K562 (cell line): ENCODE results near the gene USP5. TPM values are rescaled to one million over a fixed set of nuclear protein-coding genes. Genes with fewer than 3 reads are reported as not detected.

Experiments
- ATAC-seq: fragments of 200-7000 bp; cut with Tn5 transposase; 3 replicates; pipeline ENCODE4 v1.9.1; 2020; ENCODE audit warnings: moderate library complexity
- BruUV-seq: library from RNA; stranded (reverse); fragments of 400-500 nt; replicated peaks from 2 replicates; lab custom pipeline; 2021; lab: Mats Ljungman, UMichigan
- CTCF ChIA-PET: fragments of 300-600 bp; formaldehyde crosslinking; extraction: SDS; loops from one replicate; lab custom pipeline; 2021; ENCODE audit warnings: low intra/inter-chr PET ratio; lab: Yijun Ruan, JAX
- POLR2A ChIA-PET: fragments of 300-600, 350-650 bp; sonication (Branson Sonifier 250); formaldehyde crosslinking; extraction: SDS; loops from one replicate; lab custom pipeline; 2021; ENCODE audit warnings: antibody characterized with exemption, inconsistent platforms; lab: Yijun Ruan, JAX
- DNase-seq, 4 experiments: peaks; one replicate each; pipeline versions ENCODE4 v3.0.0 to v3.0.0-alpha.2; 2011 to 2018; ENCODE audit warnings: low spot score in 3 of 4, mixed read lengths in 3 of 4; ENCODE audit errors: extremely low read depth in 1 of 4
- FAIRE-seq: peaks from 2 replicates; lab custom pipeline; 2011; peaks lifted over from hg19 to GRCh38; lab: Jason Lieb, UNC
- H2AFZ ChIP-seq: 2 replicates; pipeline ENCODE4 v1.6.0; 2011; ENCODE audit warnings: low read depth, low read length, control low read depth, inconsistent platforms
- H3K27ac ChIP-seq: fragments of 200-600 bp; 3 replicates; pipeline ENCODE4 v1.8.0; 2011; ENCODE audit warnings: low read depth, mild to moderate bottlenecking, control low read depth, inconsistent platforms, low read length, moderate library complexity, mixed read lengths; ENCODE audit errors: extremely low read depth
- H3K27me3 ChIP-seq, 2 experiments: fragments of 300-600 bp in 1 of 2; 2 replicates in 1 of 2; 3 replicates in 1 of 2; pipeline versions ENCODE4 v1.6.0 to v1.8.0; 2011; ENCODE audit warnings: inconsistent platforms in 2 of 2, low read length in 2 of 2, mild to moderate bottlenecking in 1 of 2, mixed read lengths in 1 of 2, moderate library complexity in 1 of 2; ENCODE audit not compliant: control insufficient read depth in 2 of 2, insufficient read depth in 2 of 2
- H3K36me3 ChIP-seq: fragments of 300-600 bp; 3 replicates; pipeline ENCODE4 v1.8.0; 2011; ENCODE audit warnings: mild to moderate bottlenecking, low read length, inconsistent platforms; ENCODE audit not compliant: control insufficient read depth, insufficient read depth
- H3K4me1 ChIP-seq, 2 experiments: fragments of 200-600 bp in 1 of 2; replicated peaks in 1 of 2; 2 replicates in 1 of 2; 3 replicates in 1 of 2; pipeline versions ENCODE4 v1.5.1 to v1.8.0; 2011; ENCODE audit warnings: inconsistent platforms in 2 of 2, low read length in 2 of 2, mild to moderate bottlenecking in 1 of 2, mixed read lengths in 1 of 2, moderate library complexity in 1 of 2; ENCODE audit not compliant: control insufficient read depth in 2 of 2, insufficient read depth in 2 of 2
- H3K4me2 ChIP-seq: 2 replicates; pipeline ENCODE4 v1.6.1; 2011; ENCODE audit warnings: low read length, control low read depth, inconsistent platforms, mixed read lengths; ENCODE audit not compliant: insufficient read depth
- H3K4me3 ChIP-seq: fragments of 200-600 bp; sonication (generic), shearing (Covaris generic); 2 replicates; pipeline ENCODE4 v1.5.1; 2016; ENCODE audit warnings: control low read depth, inconsistent platforms
- H3K79me2 ChIP-seq: fragments of 200-600 bp; 3 replicates; pipeline ENCODE4 v1.8.0; 2011; ENCODE audit warnings: low read length, inconsistent platforms; ENCODE audit not compliant: control insufficient read depth, insufficient read depth
- H3K9ac ChIP-seq, 2 experiments: 2 replicates each; pipeline versions ENCODE4 v1.6.0 to v1.6.1; 2011; ENCODE audit warnings: low read depth in 2 of 2, low read length in 2 of 2, control low read depth in 1 of 2, inconsistent platforms in 1 of 2, mild to moderate bottlenecking in 1 of 2, mixed read lengths in 1 of 2; ENCODE audit not compliant: insufficient read depth in 1 of 2
- H3K9me1 ChIP-seq: one replicate; pipeline ENCODE4 v1.6.0; 2011; ENCODE audit warnings: inconsistent platforms, mild to moderate bottlenecking, low read length, moderate library complexity; ENCODE audit not compliant: control insufficient read depth, insufficient read depth
- H3K9me3 ChIP-seq: replicated peaks from 2 replicates; pipeline ENCODE4 v1.5.1; 2011; ENCODE audit warnings: low read depth, low read length, inconsistent platforms; ENCODE audit not compliant: control insufficient read depth, insufficient read depth
- H4K20me1 ChIP-seq: replicated peaks from 2 replicates; pipeline ENCODE4 v1.6.1; 2011; ENCODE audit warnings: low read length, inconsistent platforms, mixed read lengths; ENCODE audit not compliant: control insufficient read depth, insufficient read depth
- COPS2 ChIP-seq: fragments of 450-650 bp; conservative IDR thresholded peaks from 2 replicates; pipeline ENCODE4 v1.6.1; 2016; ENCODE audit warnings: mild to moderate bottlenecking, moderate library complexity
- DACH1 ChIP-seq: fragments of 450-650 bp; IDR thresholded peaks from 2 replicates; pipeline ENCODE4 v1.6.1; 2018; ENCODE audit not compliant: partially characterized antibody
- EGR1 ChIP-seq: fragments of 450-650 bp; conservative IDR thresholded peaks from 2 replicates; pipeline ENCODE4 v1.6.1; 2017; ENCODE audit warnings: mild to moderate bottlenecking
- HDGF ChIP-seq: fragments of 450-650 bp; IDR thresholded peaks from 2 replicates; pipeline ENCODE4 v1.6.1; 2016
- POLR2AphosphoS2 ChIP-seq: IDR thresholded peaks from 2 replicates; pipeline ENCODE4 v1.6.1; 2012; ENCODE audit warnings: low read length, improper control_type of control experiment
- POU5F1 ChIP-seq: fragments of 150-350 bp; IDR thresholded peaks from 2 replicates; pipeline ENCODE4 v1.6.1; 2014; ENCODE audit warnings: borderline replicate concordance, low read length, low read depth, mild to moderate bottlenecking; ENCODE audit not compliant: partially characterized antibody
- SRSF1 ChIP-seq: fragments of 200-400 bp; formaldehyde crosslinking; IDR thresholded peaks from 2 replicates; pipeline ENCODE4 v1.6.1; 2017; ENCODE audit warnings: mild to moderate bottlenecking, low read depth, low read length, moderate library complexity
- TAF1 ChIP-seq: IDR thresholded peaks from 2 replicates; pipeline ENCODE4 v1.6.1; 2011; ENCODE audit warnings: mild to moderate bottlenecking, low read length, moderate library complexity; ENCODE audit not compliant: insufficient read depth, control insufficient read depth, severe bottlenecking; ENCODE audit errors: extremely low read depth
- ZNF717 ChIP-seq: fragments of 250-450 bp; sonication (Bioruptor Pico); IDR thresholded peaks from 2 replicates; pipeline ENCODE4 v1.5.0; 2021
- WGBS: fragments of 100-300 bp; shearing (Covaris generic); methylation state at CpG from one replicate; pipeline ENCODE4 v1.1.6; 2016; ENCODE audit warnings: low coverage, mixed read lengths; ENCODE audit not compliant: insufficient coverage; ENCODE audit errors: missing lambda C conversion rate; 5-methylcytosine and 5-hydroxymethylcytosine counted together
- in situ Hi-C: fragments of 300-500 bp; cut with MboI; formaldehyde crosslinking; loops from 4 replicates; pipeline ENCODE4 v1.15.0; 2018; ENCODE audit warnings: inconsistent platforms, mixed read lengths
- intact Hi-C: fragments of 100-400 bp; cut with micrococcal nuclease; formaldehyde crosslinking; loops from 2 replicates; pipeline ENCODE4 v1.14.2; 2022
- polyA plus RNA-seq, 8 experiments: library from polyadenylated mRNA; depleted of rRNA in 4 of 8; stranded (reverse) in 5 of 8; unstranded in 3 of 8; fragments of >200 nt; fragmentation: Nextera tagmentation in 2 of 8; fragmentation: Illumina TruSeq in 1 of 8; extraction: Ambion mirVana in 2 of 8; extraction: Trizol in 1 of 8; gene quantifications; 2 replicates each; pipeline versions ENCODE4 v1.2.1 to v1.2.3, GENCODE V29; 2011 to 2014; ENCODE audit warnings: inconsistent platforms in 1 of 8, missing spikeins in 1 of 8
- total RNA-seq, 7 experiments: library from RNA; depleted of rRNA in 6 of 7; stranded (reverse); fragments of >200 nt in 6 of 7; fragmentation: Illumina TruSeq in 2 of 7; extraction: Trizol in 2 of 7; gene quantifications; 2 replicates each; pipeline versions ENCODE4 v1.2.1 to v1.2.3, GENCODE V29; 2011 to 2021; ENCODE audit warnings: low replicate concordance in 1 of 7
- TF ChIP-seq, protein P1 (sequence below): fragments of 450-650 bp; IDR thresholded peaks from 2 replicates; pipeline ENCODE4 v1.7.1; 2018; ENCODE audit warnings: mild to moderate bottlenecking, low read depth; ENCODE audit not compliant: partially characterized antibody
- TF ChIP-seq, protein P2 (sequence below): fragments of 450-650 bp; formaldehyde crosslinking; IDR thresholded peaks from 2 replicates; pipeline ENCODE4 v1.4.0; 2022; ENCODE audit warnings: missing genetic modification characterization
- TF ChIP-seq, protein P3 (sequence below): sonication (generic); formaldehyde crosslinking; IDR thresholded peaks from 2 replicates; pipeline ENCODE4 v1.8.0; 2022; ENCODE audit warnings: missing genetic modification reagents, mild to moderate bottlenecking, borderline replicate concordance

The USP5 gene
- total and polyA plus RNA-seq, 9 of the 15 experiments (the other 6 are each of a cell fraction or from before 2014, with no cell fraction given), result 1.4 to 107 (median 48.6) TPM

DNA sequence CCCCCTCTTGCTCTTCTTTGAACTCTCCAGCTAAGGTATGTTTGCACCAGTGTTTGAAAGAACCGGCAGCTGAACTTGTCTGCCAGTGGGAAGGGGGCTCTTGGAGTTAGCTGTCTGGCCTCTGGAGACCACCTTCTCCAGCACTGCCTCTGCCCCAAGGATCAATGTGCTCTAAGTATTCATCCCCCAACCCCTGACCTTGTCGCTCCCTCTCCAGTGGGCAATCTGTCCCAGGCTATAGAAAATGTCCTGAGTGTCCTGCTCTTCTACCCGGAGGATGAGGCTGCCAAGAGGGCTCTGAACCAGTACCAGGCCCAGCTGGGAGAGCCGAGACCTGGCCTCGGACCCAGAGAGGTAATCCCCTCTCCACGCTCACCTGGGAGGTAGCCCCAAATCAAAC is 21.0 kb upstream of the USP5 start:
- H3K27ac ChIP-seq, result no peak overlapping the region
- no peak overlapping the region for H2AFZ ChIP-seq
- H3K9ac ChIP-seq, result no peak overlapping the region
- no TSS peak for BruUV-seq
- H3K9me3 ChIP-seq, result no peaks in the 10 kb centered on the region
- WGBS, result 96% methylated on average over 6 of the region's 6 CpGs
- peaks cover 24% of the 10 kb centered on the region for H3K79me2 ChIP-seq
- in situ Hi-C loops (no loop called here), intact Hi-C loops (no loop called here)
- FAIRE-seq, result no peak
- no peaks in the 10 kb centered on the region for H3K9me1 ChIP-seq
- H3K4me3 ChIP-seq, result no peak overlapping the region
- ChIA-PET CTCF (no interaction called here), POLR2A (interaction anchor here (0.6 to 3.2 kb wide), 4 partner anchors 9 to 38 kb away, joined by 3 to 13 read pairs (median 4); no protein-coding TSS in a partner anchor)
- no peaks in the 10 kb centered on the region for H3K27me3 ChIP-seq
- peaks cover 40% of the 10 kb centered on the region; the same call in 1 of the 3 replicates for H3K36me3 ChIP-seq
- H3K4me2 ChIP-seq, result no peak overlapping the region
- TF ChIP-seq POU5F1, result no peak
- TF ChIP-seq, protein P1, sequence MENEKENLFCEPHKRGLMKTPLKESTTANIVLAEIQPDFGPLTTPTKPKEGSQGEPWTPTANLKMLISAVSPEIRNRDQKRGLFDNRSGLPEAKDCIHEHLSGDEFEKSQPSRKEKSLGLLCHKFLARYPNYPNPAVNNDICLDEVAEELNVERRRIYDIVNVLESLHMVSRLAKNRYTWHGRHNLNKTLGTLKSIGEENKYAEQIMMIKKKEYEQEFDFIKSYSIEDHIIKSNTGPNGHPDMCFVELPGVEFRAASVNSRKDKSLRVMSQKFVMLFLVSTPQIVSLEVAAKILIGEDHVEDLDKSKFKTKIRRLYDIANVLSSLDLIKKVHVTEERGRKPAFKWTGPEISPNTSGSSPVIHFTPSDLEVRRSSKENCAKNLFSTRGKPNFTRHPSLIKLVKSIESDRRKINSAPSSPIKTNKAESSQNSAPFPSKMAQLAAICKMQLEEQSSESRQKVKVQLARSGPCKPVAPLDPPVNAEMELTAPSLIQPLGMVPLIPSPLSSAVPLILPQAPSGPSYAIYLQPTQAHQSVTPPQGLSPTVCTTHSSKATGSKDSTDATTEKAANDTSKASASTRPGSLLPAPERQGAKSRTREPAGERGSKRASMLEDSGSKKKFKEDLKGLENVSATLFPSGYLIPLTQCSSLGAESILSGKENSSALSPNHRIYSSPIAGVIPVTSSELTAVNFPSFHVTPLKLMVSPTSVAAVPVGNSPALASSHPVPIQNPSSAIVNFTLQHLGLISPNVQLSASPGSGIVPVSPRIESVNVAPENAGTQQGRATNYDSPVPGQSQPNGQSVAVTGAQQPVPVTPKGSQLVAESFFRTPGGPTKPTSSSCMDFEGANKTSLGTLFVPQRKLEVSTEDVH, result no peak
- TF ChIP-seq, protein P2, sequence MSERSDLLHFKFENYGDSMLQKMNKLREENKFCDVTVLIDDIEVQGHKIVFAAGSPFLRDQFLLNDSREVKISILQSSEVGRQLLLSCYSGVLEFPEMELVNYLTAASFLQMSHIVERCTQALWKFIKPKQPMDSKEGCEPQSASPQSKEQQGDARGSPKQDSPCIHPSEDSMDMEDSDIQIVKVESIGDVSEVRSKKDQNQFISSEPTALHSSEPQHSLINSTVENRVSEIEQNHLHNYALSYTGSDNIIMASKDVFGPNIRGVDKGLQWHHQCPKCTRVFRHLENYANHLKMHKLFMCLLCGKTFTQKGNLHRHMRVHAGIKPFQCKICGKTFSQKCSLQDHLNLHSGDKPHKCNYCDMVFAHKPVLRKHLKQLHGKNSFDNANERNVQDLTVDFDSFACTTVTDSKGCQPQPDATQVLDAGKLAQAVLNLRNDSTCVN, result no peak
- no peak for TF ChIP-seq HDGF
- TF ChIP-seq SRSF1, result no peak
- no peak for TF ChIP-seq POLR2AphosphoS2
- TF ChIP-seq, protein P3, sequence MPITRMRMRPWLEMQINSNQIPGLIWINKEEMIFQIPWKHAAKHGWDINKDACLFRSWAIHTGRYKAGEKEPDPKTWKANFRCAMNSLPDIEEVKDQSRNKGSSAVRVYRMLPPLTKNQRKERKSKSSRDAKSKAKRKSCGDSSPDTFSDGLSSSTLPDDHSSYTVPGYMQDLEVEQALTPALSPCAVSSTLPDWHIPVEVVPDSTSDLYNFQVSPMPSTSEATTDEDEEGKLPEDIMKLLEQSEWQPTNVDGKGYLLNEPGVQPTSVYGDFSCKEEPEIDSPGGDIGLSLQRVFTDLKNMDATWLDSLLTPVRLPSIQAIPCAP (CRISPR knock-in tag), result no peak
- TF ChIP-seq COPS2, result no peak
- TF ChIP-seq ZNF717 (CRISPR knock-in tag), result no peak
- TF ChIP-seq TAF1, result no peak
- TF ChIP-seq EGR1, result no peak
- no peak for TF ChIP-seq DACH1
- no peaks in the 10 kb centered on the region for H4K20me1 ChIP-seq
- no peak for DNase-seq
- no peak for ATAC-seq
- H3K4me1 ChIP-seq, result peaks cover 11 to 43% of the 10 kb centered on the region in 2 experiments; a peak in 4 of 5 replicates
